Osteocyte (in vitro differentiated cells): ENCODE data around the gene MYL12A. TPM values are rescaled to one million over a fixed set of nuclear protein-coding genes. Genes with fewer than 3 reads are reported as not detected.

Experiments used
- DNase-seq: peaks from one replicate; pipeline ENCODE4 v3.0.0; 2021; ENCODE audit warnings: mixed read lengths; ENCODE audit not compliant: unreplicated experiment; ENCODE audit errors: extremely low spot score
- H3K27ac Mint-ChIP-seq: one replicate; pipeline ENCODE4 v1.8.0; 2021; ENCODE audit warnings: mild to moderate bottlenecking, mixed read lengths; ENCODE audit not compliant: unreplicated experiment
- H3K27me3 Mint-ChIP-seq: one replicate; pipeline ENCODE4 v1.8.0; 2021; ENCODE audit warnings: mixed read lengths; ENCODE audit not compliant: unreplicated experiment
- H3K36me3 Mint-ChIP-seq: one replicate; pipeline ENCODE4 v1.8.0; 2021; ENCODE audit warnings: mixed read lengths; ENCODE audit not compliant: unreplicated experiment
- H3K4me1 Mint-ChIP-seq: one replicate; pipeline ENCODE4 v1.8.0; 2021; ENCODE audit warnings: mixed read lengths; ENCODE audit not compliant: unreplicated experiment
- H3K4me3 Mint-ChIP-seq: one replicate; pipeline ENCODE4 v1.8.0; 2021; ENCODE audit warnings: mild to moderate bottlenecking, moderate library complexity, mixed read lengths; ENCODE audit not compliant: unreplicated experiment
- H3K9me3 Mint-ChIP-seq: one replicate; pipeline ENCODE4 v1.8.0; 2021; ENCODE audit warnings: mixed read lengths; ENCODE audit not compliant: unreplicated experiment
- total RNA-seq: library from RNA; stranded (reverse); gene quantifications from 2 replicates; pipeline ENCODE4 v1.2.1, GENCODE V29; 2021
- TF ChIP-seq, protein P1 (sequence below): fragments of 200-600 bp; sonication (generic); IDR thresholded peaks from 2 replicates; pipeline ENCODE4 v1.5.0; 2021; ENCODE audit warnings: antibody characterized with exemption, mild to moderate bottlenecking, moderate library complexity

The MYL12A gene
- total RNA-seq, 1 donor from 2014 or later, result 500 TPM

DNA sequence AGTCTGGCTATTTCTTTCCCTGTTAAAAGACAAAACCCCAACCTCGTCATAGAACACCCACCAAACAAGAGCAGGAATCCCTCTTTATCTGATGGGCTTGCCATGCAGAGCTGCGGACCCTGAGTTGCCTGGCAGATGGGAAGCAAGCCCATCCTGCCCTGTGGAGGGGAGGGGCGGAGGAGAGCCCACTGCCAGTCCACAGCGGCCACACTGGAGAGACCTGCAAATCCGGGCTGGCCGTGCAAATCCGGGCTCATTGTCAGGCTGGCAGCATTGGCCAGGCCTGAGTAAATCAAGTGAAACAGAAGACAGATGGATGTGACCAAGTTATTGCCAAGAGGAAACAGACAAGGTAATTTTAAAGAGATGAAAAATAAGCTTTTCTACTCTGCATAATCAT, 36.3 kb downstream of the MYL12A start:
- H3K4me1 Mint-ChIP-seq, result peaks cover 4% of the 10 kb centered on the region
- H3K27ac Mint-ChIP-seq, result no peak overlapping the region
- no peaks in the 10 kb centered on the region for H3K27me3 Mint-ChIP-seq
- peaks cover under 1% of the 10 kb centered on the region for H3K9me3 Mint-ChIP-seq
- TF ChIP-seq, protein P1, sequence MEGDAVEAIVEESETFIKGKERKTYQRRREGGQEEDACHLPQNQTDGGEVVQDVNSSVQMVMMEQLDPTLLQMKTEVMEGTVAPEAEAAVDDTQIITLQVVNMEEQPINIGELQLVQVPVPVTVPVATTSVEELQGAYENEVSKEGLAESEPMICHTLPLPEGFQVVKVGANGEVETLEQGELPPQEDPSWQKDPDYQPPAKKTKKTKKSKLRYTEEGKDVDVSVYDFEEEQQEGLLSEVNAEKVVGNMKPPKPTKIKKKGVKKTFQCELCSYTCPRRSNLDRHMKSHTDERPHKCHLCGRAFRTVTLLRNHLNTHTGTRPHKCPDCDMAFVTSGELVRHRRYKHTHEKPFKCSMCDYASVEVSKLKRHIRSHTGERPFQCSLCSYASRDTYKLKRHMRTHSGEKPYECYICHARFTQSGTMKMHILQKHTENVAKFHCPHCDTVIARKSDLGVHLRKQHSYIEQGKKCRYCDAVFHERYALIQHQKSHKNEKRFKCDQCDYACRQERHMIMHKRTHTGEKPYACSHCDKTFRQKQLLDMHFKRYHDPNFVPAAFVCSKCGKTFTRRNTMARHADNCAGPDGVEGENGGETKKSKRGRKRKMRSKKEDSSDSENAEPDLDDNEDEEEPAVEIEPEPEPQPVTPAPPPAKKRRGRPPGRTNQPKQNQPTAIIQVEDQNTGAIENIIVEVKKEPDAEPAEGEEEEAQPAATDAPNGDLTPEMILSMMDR, result no peak
- peaks cover 2% of the 10 kb centered on the region for H3K36me3 Mint-ChIP-seq
- DNase-seq, result no peak
- H3K4me3 Mint-ChIP-seq, result no peak overlapping the region

DNA sequence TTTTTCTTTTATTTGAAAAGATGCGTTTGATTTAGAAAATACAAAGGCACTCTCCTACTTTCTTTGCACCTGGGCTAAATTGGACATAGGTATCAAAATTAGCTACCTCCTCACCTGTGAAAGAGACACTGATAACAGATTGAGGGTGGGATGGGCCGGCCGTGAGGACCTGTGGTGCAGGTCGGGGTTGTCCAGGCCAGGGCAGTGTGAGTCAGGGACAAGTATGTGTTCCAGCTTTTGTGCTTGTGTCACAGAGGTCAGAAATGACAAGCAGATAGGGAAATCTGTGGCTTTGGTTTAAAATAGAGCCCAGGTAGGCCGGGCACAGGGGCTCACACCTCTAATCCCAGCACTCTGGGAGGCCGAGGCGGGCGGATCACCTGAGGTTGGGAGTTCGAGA, 36.9 kb downstream of the MYL12A start:
- no peak overlapping the region for H3K4me3 Mint-ChIP-seq
- peaks cover 5% of the 10 kb centered on the region for H3K9me3 Mint-ChIP-seq
- H3K27ac Mint-ChIP-seq, result no peak overlapping the region
- no peaks in the 10 kb centered on the region for H3K36me3 Mint-ChIP-seq
- peaks cover 4% of the 10 kb centered on the region for H3K4me1 Mint-ChIP-seq
- TF ChIP-seq, protein P1, result no peak
- no peaks in the 10 kb centered on the region for H3K27me3 Mint-ChIP-seq
- no peak for DNase-seq

DNA sequence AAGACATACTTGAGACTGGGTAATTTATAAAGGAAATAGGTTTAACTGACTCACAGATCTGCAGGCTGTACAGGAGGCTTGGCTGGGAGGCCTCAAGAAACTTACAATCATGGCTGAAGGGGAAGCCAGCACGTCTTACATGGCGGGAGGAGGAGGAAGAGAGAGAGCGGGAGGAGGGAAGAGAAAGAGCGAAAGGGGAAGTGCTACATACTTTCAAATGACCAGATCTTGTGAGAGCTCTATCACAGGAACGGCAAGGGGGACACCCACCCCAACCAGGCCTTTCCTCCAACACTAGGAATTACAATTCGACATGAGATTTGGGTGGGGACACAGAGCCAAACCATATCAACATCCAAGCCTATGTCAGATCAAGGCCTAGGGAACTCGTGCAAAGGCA, 38.6 kb downstream of the MYL12A start:
- no peak for DNase-seq
- TF ChIP-seq, protein P1, result no peak
- Mint-ChIP-seq H3K36me3 (peaks cover 4% of the 10 kb centered on the region), H3K27ac (no peak overlapping the region), H3K9me3 (peaks cover 14% of the 10 kb centered on the region), H3K4me1 (peaks cover 4% of the 10 kb centered on the region), H3K4me3 (no peak overlapping the region), H3K27me3 (no peaks in the 10 kb centered on the region)

DNA sequence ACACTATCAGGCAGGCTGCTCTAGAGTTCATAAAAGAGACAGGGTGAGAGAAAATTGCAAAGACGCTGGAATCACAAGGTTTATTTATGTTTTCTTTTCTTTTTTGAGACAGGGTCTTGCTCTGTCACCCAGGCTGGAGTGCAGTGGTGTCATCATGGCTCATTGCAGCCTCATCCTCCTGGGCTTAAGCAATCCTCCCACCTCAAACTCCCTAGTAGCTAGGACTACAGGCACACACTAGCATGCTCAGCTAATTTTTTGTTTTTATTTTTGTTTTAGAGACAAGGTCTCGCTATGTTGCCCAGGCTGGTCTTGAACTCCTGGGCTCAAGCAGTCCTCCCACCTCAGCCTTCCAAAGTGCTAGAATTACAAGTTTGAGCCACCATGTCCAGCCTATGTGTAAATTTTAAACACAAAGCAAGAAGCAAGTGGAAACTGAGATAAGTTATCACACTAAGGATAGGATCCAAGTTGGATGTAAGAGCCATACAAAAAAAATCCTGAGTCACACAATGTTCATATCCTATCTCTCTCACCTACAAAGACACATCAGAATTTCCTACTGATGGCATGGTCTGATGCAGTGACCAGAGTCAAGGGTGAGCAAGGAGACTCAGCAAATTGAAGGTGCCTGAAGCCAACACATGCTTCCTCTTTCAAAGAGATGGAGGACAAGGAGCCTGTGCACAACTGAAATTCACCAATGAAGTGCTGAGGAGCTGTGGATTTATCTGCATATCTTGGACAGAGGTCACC, 45.8 kb downstream of the MYL12A start:
- Mint-ChIP-seq H3K27me3 (no peaks in the 10 kb centered on the region), H3K36me3 (peaks cover 8% of the 10 kb centered on the region)

DNA sequence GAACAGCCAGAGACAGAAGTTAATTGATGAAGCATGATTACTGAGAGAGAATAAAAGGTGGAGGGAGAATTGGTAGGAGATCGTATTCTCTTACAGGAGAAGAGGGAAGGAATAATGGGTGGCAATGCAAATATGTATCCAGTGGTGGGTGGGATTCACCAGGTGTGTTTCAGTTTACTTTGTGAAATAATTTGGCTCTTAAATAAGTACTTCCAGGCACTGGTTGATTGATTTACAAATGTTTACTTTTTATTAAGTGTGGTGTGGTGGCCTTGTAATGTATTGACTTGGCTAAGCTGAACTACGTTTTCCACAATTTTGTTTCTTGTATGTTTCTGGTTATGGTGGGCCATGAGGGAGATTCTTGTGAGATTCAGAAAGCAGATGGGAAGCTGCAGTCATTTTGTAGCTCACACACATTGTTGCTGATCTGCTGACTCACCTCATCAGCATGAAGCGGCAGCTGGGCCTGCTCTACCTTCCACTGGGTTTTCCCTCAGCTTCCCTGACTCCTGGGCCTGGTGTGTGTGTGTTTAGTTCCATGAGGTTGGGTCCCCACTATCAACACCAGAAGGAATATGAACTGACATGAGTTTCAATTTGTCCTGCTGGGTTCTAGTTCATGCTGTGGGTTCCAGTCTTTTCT, 47.0 kb downstream of the MYL12A start:
- Mint-ChIP-seq H3K27me3 (peaks cover 4% of the 10 kb centered on the region), H3K9me3 (peaks cover 31% of the 10 kb centered on the region), H3K36me3 (peaks cover 8% of the 10 kb centered on the region), H3K4me1 (peaks cover 2% of the 10 kb centered on the region), H3K27ac (no peak overlapping the region), H3K4me3 (no peak overlapping the region)
- TF ChIP-seq, protein P1, result no peak
- DNase-seq, result no peak

More for the DNA sequence above, 45.8 kb downstream of the MYL12A start:
- Mint-ChIP-seq H3K9me3 (peaks cover 34% of the 10 kb centered on the region), H3K4me1 (peaks cover 2% of the 10 kb centered on the region), H3K4me3 (no peak overlapping the region), H3K27ac (no peak overlapping the region)
- DNase-seq, result no peak
- TF ChIP-seq, protein P1, result no peak
